Right lobe of liver (tissue), 6 donors: Measurements from ENCODE around the gene SLC11A2. TPM values are rescaled to one million over a fixed set of nuclear protein-coding genes. Genes with fewer than 3 reads are reported as not detected.

Source experiments
- ATAC-seq, 4 donors: fragments of 200-7000 bp; cut with Tn5 transposase; one replicate each; pipeline ENCODE4 v1.9.1; 2020; ENCODE audit warnings: mild to moderate bottlenecking in 4 of 4, moderate library complexity in 4 of 4
- DNase-seq, 3 donors: peaks; one replicate each; pipeline ENCODE4 v3.0.0-alpha.2; 2020
- H3K27ac ChIP-seq, 3 donors: fragments of 200-600 bp; one replicate each; pipeline ENCODE4 v1.8.0; 2022
- H3K27me3 ChIP-seq, 2 donors: fragments of 200-600 bp; one replicate each; pipeline ENCODE4 v1.8.0; 2022
- H3K36me3 ChIP-seq, 4 donors: fragments of 200-600 bp; sonication (generic) in 1 of 4; one replicate each; pipeline versions ENCODE4 v1.5.1 to v1.8.0; 2017 to 2022; ENCODE audit warnings: control low read depth in 1 of 4
- H3K4me1 ChIP-seq, 4 donors: fragments of 200-600 bp; sonication (generic) in 1 of 4; one replicate each; pipeline versions ENCODE4 v1.5.1 to v1.8.0; 2017 to 2022; ENCODE audit warnings: control low read depth in 1 of 4
- H3K4me3 ChIP-seq, 3 donors: fragments of 200-600 bp; one replicate each; pipeline ENCODE4 v1.8.0; 2022
- H3K9me3 ChIP-seq, 4 donors: fragments of 200-600 bp; sonication (generic) in 1 of 4; one replicate each; pipeline versions ENCODE4 v1.5.1 to v1.8.0; 2017 to 2022; ENCODE audit warnings: control low read depth in 1 of 4
- POLR2A ChIP-seq: fragments of 450-650 bp; IDR thresholded peaks from one replicate; pipeline ENCODE4 v1.6.1; 2017; ENCODE audit warnings: antibody characterized with exemption, mild to moderate bottlenecking
- WGBS: methylation state at CpG from one replicate; pipeline ENCODE4 v1.1.6; 2018; ENCODE audit warnings: low coverage, low lambda C conversion rate; ENCODE audit not compliant: insufficient coverage; ENCODE audit errors: missing lambda C conversion rate; 5-methylcytosine and 5-hydroxymethylcytosine counted together
- intact Hi-C, 2 donors: fragments of 100-400 bp; cut with DNase I; formaldehyde crosslinking; loops; one replicate each; pipeline versions ENCODE4 v1.11.2 to v1.14.1; 2022
- small RNA-seq, 2 experiments: library from RNA; depleted of rRNA; stranded (forward); fragments of <200 nt; gene quantifications; one replicate each; pipeline ENCODE3, GENCODE V24; 2016
- total RNA-seq, 6 experiments: library from RNA; depleted of rRNA in 2 of 6; stranded (reverse); fragments of >200 nt in 2 of 6; fragmentation: NEBNext Ultra II Directional in 3 of 6; extraction: Animal tissue kit (Norgen Biotek cat#: 25700) in 3 of 6; gene quantifications; one replicate each; pipeline versions ENCODE4 v1.1.0 to v1.2.4, GENCODE V29; 2016 to 2023
- TF ChIP-seq, protein P1 (sequence below), 4 donors: fragments of 200-600 bp in 3 of 4; fragments of 450-650 bp in 1 of 4; IDR thresholded peaks; one replicate each; pipeline versions ENCODE4 v1.5.1 to v1.8.0; 2016 to 2022; ENCODE audit warnings: antibody characterized with exemption in 4 of 4, mild to moderate bottlenecking in 2 of 4
- donor health status: DM: no; HTN: yes; CAD: no.
- donor health status: DM: no; HTN: no; CAD: no.
- donor health status: DM: no; HTN: no; CAD: no.
- donor health status: DM: no; HTN: yes; CAD: no.
- donor health status: DM: no; HTN: yes; CAD: no.

The SLC11A2 gene
- total RNA-seq, 6 experiments from 2014 or later: 27.8 to 51.6 (median 34.2) TPM

DNA sequence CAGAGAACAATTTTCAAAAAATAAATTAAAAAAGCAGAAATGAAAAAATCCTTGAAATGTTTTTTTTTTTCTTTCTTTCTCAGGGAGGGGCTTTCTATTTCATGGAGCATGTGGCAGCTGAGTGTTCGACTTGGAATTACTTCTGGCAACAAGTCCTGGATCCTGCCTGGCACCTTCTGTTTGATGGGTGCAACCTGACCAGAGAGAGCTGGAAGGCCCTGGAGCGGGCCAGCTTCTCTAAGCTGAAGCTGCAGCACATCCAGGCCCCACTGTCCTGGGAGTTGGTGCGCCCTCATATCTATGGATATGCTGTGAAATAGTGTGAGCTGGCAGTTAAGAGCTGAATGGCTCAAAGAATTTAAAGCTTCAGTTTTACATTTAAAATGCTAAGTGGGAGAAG lies 96.4 kb downstream of the SLC11A2 start:
- Histone ChIP-seq H3K4me3 (peak overlapping the region in 1 of 3 donors; percentile 74), H3K27me3 (no peaks in the 10 kb centered on the region), H3K36me3 (peaks cover 0 to 29% (median 13%) of the 10 kb centered on the region in 4 donors), H3K9me3 (no peaks in the 10 kb centered on the region), H3K27ac (peak overlapping the region in 2 of 3 donors; percentile 12 to 80), H3K4me1 (peaks cover 0 to 60% (median 26%) of the 10 kb centered on the region in 4 donors)
- DNase-seq (no peak), ATAC-seq (no peak)
- WGBS: 54% methylated on average over 2 of the region's 3 CpGs
- intact Hi-C loops: loop anchor here in 1 of 2 donors (10.0 kb wide), 1 partner anchor 55 kb away; no protein-coding TSS in a partner anchor
- no peak for TF ChIP-seq POLR2A
- TF ChIP-seq, protein P1, sequence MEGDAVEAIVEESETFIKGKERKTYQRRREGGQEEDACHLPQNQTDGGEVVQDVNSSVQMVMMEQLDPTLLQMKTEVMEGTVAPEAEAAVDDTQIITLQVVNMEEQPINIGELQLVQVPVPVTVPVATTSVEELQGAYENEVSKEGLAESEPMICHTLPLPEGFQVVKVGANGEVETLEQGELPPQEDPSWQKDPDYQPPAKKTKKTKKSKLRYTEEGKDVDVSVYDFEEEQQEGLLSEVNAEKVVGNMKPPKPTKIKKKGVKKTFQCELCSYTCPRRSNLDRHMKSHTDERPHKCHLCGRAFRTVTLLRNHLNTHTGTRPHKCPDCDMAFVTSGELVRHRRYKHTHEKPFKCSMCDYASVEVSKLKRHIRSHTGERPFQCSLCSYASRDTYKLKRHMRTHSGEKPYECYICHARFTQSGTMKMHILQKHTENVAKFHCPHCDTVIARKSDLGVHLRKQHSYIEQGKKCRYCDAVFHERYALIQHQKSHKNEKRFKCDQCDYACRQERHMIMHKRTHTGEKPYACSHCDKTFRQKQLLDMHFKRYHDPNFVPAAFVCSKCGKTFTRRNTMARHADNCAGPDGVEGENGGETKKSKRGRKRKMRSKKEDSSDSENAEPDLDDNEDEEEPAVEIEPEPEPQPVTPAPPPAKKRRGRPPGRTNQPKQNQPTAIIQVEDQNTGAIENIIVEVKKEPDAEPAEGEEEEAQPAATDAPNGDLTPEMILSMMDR (IDR thresholded peaks at IDR 0.05): no peak

Small RNA genes lying within 50 kb of the gene (small RNA-seq; reads per million reads assigned to genes)
- gene AC008121.1 (0 reads per million in 2 experiments), gene RF00019 (0 reads per million in 2 experiments), gene RNU6-1273P (0 reads per million in 2 experiments), gene RNU6-87P (0 reads per million in 2 experiments)

Other genes starting within 250 kb of the SLC11A2 start
- not detected for gene TMPRSS12, start 183.5 kb downstream of the SLC11A2 start, total RNA-seq
- gene HIGD1C, start 73.8 kb downstream of the SLC11A2 start, total RNA-seq: not detected
- gene LETMD1, start 21.9 kb upstream of the SLC11A2 start, total RNA-seq: 10 to 100 TPM; 22.1 to 35.6 (median 30.4) TPM
- gene CSRNP2, start 57.2 kb upstream of the SLC11A2 start, total RNA-seq: 1 to 10 TPM; 5.2 to 9.4 (median 6.7) TPM
- gene TFCP2, start 146.8 kb upstream of the SLC11A2 start, total RNA-seq: 1 to 10 TPM; 6.3 to 9.4 (median 7.3) TPM
- 1 to 10 TPM; 2.5 to 7.0 (median 3.6) TPM for gene POU6F1, start 191.7 kb upstream of the SLC11A2 start, total RNA-seq
- 100 to 1,000 TPM in 3 of 6 experiments, 10 to 100 TPM in 3; 69.0 to 123 (median 108) TPM for gene DAZAP2, start 212.4 kb upstream of the SLC11A2 start, total RNA-seq
- 1 to 10 TPM; 2.9 to 9.7 (median 5.6) TPM for gene SMAGP, start 244.0 kb upstream of the SLC11A2 start, total RNA-seq